Activated CD8-positive, alpha-beta memory T cell treated with anti-CD3 and anti-CD28 coated beads, Interleukin-2, amount 50 U/mL, for 1 hour (primary cell): ENCODE data around the gene CBX4.

ENCODE experiments used
- DNase-seq: peaks from one replicate; pipeline ENCODE4 v3.0.0-alpha.2; 2020; ENCODE audit errors: extremely low read depth

Gene CBX4

DNA sequence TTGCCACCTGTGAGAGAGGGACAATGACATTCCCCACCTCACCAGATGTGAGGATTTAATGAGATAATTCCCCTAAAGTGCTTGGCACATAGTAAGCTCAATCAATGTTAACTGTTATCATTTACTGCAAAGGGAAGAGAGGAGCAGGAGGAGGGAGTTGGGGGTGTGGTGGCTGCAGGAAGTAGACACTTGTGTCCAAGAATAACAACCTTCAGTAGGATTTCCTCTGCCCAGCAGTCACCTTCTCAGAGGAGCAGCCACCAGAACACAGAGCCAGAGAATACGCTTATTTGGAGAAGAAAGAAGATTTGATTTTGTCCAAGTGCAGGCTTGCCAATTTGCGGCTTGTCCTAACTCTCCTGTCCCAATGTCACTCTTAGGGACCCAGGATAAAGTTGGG, 10.2 kb downstream of the CBX4 start:
- DNase-seq: no peak

DNA sequence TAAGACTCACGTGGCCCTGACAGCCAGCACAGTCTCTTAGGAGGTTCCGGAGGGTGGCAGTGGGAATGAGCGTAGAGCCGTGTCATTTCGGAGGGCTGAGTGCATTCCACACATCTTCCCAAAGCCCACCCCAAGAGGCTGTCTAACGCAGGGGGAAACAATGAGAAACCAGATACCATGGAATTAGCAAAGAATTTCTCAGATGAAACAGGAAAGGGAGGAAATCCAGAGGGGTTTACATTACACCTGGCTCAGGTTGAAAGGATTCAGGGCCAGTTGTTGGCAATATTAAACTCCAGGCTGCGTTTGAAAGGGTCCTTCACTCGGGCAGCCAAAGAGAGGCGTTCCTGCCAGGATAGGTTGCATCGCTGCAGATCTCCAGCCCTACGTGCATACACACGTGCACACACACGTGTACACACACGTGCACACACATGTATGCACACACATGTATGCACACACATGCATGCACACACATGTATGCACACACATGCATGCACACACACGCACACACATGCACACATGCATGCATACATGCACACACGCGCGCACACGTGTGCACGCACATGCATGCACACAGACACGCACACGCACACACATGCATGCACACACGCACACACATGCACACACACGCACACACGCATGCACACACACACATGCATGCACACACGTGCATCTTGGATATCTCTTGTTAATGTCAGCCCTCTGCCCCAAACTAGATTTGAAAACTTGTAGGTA, 12.2 kb downstream of the CBX4 start:
- DNase-seq: no peak

DNA sequence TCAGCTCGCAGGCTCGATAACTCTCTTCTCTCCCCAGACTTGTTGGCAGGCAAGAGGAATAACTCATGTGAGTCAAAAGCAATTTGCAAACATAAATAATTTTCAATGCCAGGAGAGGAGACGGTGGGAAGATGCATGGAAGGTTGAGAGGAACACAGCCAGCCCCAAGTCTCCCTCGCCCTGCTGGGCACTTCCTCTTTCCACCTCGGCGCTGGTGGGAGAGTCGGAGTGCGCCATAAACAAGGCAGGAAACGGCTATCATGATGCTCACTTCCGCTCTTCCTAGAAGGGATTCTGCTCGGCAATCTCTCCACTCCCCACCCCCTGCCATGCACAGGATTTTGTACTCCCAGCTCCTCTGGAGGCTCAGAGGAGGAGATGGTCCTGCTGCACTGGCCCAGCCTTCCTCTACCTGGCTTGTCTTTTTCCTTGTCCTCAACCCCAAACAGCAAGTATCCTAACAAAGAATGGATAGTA, 13.0 kb downstream of the CBX4 start:
- DNase-seq: no peak

DNA sequence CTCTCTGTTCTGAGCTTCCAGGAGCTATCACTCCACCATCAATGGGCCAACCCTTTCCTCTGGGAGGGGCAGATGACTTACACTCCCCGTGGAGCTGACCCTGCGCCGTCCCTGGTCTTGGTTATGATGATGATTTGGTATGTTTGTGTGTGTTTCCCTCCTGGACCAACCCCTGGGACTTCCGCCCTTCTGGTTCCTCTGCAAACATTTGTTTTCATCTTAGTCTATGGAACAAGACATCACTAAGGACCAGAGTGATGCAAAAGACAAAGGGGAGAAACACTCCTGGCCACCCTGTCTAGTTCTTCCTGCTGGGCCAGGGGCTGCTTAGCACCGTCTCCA, 13.7 kb downstream of the CBX4 start:
- DNase-seq: no peak

DNA sequence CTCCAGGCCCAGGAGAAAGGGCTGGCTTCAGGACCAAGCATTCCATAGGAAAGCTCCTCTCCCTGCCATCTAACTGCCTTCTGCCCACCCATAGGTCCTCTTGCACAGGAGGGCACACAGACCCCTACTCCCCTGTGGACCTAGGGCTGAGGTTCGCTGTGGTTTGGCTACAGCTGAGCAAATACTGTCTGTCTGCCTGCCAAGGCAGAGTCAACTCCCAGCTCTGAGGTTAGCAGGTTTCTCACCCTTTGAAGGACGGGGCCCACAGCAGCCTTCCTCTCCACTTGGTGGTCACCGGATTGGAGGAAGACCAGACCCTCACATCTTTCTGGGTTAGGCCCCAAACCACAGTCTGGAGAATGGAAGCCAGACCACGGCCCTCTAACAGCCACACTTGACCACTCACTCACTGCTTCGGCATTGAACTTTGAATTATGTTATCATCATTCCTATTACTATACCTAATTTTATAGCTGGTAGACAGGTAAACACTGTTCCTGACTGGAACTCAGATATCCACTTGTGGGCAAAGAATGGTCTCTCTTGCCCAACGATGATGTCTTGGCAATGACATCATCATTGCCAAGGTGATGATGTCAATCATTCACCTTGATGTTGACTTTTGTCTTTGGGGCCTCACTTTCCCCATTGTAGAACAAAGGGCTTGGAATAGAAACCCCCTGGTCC, 14.2 kb downstream of the CBX4 start:
- DNase-seq: no peak

DNA sequence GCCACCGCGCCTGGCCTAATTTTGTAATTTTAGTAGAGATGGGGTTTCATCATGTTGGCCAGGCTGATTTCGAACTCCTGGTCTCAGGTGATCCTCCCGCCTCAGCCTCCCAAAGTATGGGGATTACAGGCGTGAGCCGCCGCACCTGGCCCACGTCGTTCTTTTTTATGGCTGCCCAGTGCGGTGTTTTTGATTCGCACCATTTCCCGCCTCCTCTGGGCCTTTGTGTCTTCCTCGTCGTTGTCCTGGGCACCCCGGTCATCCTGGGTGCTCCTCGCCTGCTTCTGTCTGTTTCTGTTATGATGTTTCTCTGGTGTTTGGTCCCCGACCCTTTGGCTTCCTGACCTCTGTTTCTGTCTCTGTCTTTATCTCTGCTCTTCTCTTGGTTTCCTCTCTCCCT, 15.0 kb downstream of the CBX4 start:
- DNase-seq: no peak

DNA sequence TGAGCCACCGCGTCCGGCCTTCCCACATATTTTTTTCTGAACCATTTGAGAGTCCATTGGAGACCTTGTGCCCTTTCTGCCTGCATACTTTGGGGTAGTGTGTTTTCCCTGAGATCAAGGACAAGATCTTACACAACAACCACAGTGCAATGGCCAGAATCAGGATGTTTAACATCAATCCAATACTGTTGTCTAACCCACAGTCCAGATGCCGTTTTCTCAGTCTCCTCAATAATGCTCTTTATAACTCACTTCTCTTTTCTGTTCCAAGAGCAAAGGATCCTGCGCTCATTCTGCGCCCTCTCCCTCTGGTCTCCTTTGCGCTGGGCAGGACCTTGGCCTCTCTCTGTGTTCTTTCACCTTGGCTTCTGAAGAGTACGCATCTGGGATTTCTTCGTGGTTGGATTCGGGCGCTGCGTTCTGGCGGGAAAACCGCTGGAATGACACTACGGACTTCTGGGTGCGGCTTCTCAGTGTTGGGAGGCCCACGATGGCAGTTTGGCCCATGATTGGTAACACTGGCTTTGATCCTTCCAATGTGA, 16.6 kb downstream of the CBX4 start:
- DNase-seq: no peak

DNA sequence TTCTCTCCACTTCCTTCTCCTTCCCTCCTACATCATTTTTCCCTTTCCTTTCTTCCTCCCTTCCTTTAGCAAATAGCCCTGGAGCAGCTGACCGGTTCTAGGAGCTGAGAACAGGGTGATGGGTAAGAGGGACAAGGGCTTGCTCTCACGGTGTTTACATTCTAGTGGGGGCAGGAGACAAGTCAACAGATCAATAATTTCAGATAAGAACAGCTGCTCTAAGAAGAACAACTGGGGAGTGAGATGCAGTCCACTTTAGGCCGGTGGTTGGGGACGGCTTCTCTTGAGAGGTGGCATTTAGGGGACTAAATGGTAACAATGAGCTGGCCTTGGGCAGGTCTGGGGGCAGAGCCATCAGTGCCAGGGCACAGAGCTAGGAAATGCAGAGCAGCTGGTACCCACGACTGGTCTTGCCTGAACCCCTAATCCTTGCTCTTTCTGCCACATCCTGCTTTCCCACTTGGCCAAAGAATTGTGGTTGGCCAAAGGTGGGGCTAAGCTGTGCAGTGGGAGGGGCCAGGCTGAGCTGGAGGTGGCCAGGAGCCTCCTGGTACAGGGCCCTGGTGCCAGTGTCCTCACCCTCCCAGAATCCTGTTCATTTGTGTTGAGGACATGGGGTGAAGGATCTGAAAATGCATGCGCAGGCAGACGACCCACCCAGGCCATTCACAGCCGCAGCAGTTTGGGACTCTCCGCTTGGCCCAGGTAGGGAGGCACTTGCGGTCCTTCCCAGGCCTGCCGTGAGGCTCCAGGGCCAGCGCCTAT, 17.7 kb downstream of the CBX4 start:
- no peak for DNase-seq

DNA sequence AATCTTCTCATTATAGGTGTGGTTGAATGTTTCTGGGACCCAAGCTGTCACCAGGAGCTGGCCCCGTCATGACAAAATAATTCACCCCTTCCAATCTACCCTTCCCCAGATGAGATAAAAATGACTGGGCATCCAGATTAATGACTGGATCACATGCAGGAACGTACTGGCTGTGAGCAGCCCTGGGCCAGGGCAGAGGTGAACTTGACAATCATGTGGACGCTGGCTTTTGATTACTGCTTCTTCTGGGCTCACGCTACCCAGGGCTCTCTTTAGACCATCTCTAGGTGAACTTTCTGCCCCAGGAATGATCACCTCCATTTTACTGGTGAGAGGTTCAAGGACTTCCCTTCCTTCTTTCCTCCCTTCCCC, 18.3 kb downstream of the CBX4 start:
- no peak for DNase-seq

DNA sequence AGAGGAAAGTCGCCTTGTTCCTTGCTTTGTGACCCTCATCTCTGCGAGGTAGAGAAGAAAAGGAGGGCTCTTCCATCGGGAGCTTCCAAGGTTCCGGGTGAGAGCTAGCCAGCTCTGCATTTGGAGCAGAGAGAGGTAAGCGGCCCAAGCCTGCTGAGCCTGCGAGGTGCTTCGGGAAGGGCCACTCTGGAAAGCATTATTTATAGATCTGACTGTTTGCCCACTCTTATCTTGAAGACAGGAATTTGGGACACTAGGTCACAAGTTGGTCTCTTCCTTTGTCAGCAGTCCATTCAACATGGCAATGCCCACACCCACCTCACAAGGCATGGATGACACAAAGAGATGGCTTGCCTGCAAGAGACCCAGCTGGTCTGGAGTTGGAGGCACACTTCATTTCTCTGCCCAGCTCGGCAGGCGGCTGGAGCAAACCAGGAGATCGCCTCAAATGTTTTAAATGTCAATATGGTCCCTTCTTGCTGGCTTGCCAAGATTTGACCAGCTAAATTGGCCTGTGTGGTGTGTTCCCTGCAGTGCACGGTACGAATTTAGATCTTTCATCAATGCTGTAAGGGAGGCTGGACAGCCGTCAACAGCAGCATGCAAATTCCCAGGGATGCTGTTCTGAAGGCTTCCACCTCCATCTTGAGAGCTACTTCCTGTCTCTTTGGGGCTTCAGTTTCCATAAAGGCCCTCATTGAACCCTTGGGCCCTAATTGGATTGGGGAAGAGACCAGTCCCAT, 19.5 kb downstream of the CBX4 start:
- no peak for DNase-seq

DNA sequence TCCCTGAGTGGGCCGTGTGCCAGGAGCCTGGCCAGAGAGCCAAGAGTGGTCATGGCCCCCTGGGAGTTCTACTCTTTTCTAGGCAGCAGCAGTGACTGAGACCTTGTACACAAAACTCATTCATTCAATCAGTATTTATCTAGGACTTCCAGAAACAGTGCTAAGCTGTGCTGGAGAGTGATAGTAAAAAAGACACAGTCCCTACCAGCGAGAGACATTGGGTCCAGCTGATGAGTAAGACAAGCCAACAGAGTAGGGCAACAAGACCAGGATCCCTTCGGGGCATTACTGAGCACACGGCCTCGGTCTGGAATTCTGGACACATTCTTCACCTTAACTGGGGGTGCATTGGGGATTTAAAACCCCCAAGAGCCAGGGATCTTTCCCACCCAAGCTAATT, 20.2 kb downstream of the CBX4 start:
- DNase-seq: no peak

DNA sequence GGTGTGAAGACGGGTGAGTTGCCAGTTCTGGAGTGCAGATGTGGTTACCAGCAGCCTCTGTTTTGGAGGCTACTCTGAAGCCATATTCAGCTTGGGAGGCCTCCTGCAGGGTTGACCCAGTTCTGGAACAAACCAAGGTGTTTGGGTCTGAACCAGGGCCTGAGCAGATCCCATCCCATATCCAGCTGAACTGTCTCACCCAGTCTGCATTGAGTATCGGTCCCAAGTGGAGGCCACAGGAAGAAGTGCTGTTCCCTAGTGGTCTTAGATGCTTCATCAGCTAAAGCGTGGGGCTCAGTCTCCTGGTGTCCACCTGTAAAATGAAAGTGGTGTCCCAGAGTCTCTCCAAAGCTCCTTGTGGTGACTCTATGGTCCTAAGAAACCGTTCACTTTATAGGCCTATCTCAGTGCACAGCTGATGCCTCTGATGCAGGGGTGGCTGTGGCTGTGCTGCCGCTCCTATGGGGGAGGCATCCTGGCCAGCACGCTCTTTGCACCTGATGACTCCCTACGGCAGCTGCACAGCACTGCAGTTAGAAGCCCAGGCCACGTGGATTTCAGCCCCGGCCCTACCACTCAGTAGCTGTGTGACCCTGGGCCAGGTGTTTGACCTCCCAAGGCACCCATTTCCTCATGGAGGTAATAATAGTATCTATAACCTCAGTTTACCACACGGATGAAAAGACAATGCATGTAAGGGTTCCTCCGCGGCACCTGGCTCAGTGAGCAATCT, 21.0 kb downstream of the CBX4 start:
- no peak for DNase-seq

DNA sequence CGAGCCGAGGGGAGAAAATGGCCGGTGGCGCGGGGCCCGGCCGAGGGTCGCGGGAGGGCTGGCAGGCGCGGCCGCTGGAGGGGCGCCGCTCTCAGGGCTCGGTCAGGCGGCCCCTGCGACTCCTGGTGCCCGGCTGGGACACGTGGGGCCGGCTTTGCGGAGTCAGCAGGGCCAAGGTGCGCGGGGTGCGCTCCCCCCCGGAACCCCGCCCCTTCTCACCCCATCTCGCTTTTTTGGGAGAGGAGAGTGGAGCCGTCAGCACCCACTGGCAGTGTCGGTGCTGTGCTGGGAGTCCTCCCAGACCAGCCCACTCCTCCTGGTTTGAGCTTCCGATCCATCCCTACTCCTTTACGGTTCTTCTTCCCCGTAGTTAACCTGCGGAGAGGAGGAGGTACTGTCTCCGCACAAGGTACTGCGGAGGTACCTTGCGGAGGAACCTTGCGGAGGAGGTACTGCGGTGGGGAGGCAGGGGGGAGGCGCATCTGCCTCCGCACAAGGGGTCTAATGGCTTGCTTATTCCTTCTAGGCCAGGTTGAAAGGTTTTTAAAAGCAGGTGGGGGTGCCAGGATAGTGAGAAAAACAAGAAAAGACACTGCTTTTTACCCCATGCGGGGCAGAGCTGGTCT, 23.3 kb downstream of the CBX4 start:
- DNase-seq: no peak

DNA sequence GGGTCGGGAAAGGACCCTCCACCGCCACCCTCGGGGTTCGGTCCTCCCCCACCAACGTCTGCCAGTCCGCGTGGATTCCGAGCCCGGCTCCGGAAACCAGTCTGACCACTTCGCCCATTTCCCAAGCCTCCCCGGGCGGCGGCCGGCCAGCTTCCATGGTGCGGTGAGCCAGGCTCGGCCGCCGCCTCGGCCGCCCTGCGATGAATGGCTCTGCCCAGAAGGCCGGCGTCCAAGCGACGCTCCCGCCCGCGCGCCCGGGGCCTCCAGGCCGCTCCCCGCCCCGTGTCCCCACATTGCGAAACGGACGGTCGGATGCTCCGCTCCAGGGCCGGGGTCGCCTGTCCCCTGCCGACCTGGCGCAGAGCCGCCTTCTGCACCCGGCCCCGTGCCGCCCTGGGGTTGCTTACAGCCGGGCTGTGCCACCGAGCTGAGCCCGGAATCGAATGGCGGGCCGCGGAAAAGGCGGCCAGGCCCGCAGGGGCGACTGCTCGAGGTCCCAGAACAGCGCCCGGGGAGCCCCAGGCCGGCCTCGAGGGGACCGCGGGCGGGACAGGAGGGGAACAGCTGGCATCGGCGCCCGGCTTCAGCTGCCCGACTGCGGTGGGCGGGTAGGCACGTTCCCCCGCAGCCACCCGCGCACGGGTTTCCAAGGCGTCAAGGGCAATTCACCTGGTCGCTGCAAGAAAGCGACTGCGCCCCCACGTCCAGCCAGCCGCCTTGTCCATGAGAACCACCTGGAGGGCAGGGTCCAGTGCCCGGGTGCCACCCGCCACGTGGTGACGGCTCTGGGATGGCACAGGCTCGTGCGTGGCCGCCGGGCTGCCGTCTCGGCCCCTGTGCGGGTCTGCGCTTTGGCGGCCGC, 24.0 kb downstream of the CBX4 start:
- no peak for DNase-seq

DNA sequence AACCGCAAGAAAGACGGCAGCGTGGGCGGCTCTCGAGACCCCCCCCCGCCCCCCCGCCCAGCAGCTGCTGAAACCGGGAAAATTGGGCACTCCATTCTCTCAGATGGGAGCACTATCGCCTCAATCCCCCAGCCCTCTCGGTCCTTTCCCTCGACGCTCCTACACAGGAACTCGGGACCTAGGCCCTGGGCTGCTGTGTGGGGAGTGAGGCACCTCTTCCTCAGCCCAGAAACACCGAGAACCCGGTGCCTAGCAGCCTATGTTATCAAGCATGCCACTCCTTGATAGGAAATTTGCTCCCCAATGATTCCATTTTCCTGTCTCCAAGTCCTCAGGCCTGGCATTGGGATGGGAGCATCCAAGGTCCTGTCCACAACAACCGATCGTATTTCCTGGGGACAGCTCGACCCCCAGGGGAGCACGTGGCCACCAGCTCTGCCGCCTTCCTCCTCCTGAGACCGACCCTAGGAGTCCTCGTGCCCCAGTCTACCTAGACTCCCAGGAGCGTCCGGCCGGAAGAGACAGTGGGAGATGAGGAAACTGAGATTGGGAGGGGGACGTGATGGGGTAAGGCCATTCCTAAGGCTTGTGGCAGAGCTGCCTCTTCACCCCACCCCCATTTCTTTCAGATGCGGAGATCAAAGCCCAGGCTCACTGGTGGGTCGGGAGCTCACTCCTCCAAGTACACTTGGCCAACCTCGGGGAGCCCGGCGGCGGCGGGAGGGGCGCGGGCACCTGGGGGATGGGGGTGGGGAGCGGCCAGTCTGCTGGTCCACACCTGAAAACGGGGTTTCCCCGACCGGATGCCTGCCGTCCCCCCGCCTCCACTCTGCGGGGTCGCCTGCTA, 24.9 kb downstream of the CBX4 start:
- DNase-seq: no peak

DNA sequence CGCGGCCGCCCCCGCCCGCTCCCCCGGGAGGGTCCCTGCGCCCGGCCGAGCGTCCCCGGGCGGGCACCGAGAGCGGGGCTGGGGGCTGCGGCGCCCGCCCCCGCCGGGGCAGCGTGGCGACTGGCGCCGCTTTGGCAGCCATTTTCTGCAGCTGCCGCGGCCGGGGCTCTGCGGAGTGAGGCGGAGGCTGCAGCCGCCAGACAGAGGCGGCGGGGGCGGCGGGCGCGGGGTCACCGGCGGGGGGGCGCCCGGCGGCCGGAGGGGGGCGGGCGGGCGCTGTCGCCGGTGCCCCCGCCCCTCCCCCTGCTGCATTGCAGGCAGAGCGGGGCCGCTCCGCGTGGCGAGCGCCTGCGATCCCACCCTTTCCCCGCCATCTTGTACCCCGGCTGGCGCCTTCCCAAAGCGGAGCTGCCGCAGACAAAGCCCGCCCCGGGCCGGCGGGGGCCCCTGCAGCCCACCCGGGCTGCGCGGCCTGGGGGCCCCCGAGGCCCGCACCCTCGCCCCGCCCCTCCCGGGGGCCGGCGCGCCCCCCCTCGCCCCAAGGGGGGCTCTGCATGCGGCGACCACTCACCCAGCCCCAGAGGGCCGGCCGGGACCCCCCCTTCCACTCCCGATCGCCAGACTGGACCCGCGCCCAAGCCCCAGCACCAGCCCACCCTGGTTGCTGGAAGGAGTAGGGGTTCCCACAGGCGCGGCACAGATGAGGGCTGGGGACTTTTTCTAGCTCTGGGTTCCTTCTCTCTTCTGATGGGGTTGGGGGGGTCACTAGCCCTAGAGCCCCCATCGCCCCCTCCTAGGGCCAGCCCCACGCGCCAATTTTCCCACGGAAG, 25.7 kb downstream of the CBX4 start:
- DNase-seq: no peak

DNA sequence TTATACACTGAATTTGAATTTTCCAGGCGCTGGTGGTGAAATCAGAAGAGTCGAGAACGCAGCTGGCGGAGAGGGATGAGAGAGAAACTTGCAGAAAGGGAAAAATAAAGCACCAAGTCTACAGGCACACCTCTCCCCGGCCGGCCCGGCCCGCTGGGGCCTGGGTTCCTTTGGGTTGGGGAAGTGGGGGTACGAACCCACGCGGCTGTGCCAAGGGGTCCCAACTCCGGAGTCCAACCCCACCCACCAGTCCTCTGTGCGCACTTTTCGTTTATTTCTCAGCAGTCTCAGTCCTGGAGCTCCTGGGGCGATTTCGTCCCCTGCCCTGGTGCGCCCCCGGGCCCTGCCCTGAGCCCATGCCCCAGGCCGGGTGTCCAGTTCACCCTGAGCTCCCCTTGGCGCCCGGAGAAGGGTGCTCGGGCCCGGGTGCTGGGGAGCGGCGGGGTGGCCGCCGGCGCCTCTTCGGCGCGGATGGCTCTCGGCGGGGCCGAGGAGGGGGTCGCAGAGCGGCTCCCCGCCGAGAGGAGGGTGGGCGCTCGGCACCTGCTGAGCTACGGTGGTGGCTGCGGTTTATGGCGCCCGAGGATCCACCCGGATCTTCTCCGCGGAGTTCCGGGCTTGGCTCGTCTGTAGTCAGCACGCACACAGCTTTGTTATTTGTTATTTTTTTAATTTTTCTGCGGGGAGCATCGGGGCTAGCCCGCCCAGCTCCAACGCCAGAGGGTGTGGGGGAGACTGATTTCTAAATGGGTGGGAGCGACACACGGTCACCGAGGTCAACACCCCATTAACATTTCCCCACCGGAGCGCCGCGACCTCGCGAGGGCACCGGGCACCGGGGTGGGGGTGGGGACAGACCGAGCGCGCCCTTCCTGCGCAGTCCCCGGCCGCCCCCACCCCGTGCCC, 26.6 kb downstream of the CBX4 start:
- DNase-seq: no peak
